Heart right ventricle (tissue), 16 donors: Measurements from ENCODE around the gene GTF2A1. TPM values are rescaled to one million over a fixed set of nuclear protein-coding genes. Genes with fewer than 3 reads are reported as not detected.

Experiments
- ATAC-seq, 8 donors: fragments of 200-7000 bp; cut with Tn5 transposase; one replicate each; pipeline ENCODE4 v1.9.1; 2020; ENCODE audit warnings: mild to moderate bottlenecking in 8 of 8, moderate library complexity in 8 of 8, moderate number of reproducible peaks in 1 of 8
- DNase-seq, 2 donors: peaks; one replicate each; pipeline ENCODE4 v3.0.0-alpha.2; 2020
- H3K27ac ChIP-seq, 10 donors: fragments of 200-600 bp; sonication (generic) in 2 of 10; one replicate each; pipeline versions ENCODE4 v1.5.0 to v1.8.0; 2020 to 2022; ENCODE audit warnings: mild to moderate bottlenecking in 3 of 10
- H3K27me3 ChIP-seq, 7 donors: fragments of 200-600 bp; one replicate each; pipeline ENCODE4 v1.8.0; 2021 to 2022; ENCODE audit warnings: mild to moderate bottlenecking in 2 of 7
- H3K36me3 ChIP-seq, 9 donors: fragments of 200-600 bp; sonication (generic) in 1 of 9; one replicate each; pipeline versions ENCODE4 v1.5.0 to v1.8.0; 2020 to 2022; ENCODE audit warnings: mild to moderate bottlenecking in 2 of 9
- H3K4me1 ChIP-seq, 9 donors: fragments of 200-600 bp; sonication (generic) in 1 of 9; one replicate each; pipeline versions ENCODE4 v1.5.0 to v1.8.0; 2020 to 2022; ENCODE audit warnings: mild to moderate bottlenecking in 4 of 9
- H3K4me3 ChIP-seq, 10 donors: fragments of 200-600 bp; sonication (generic) in 2 of 10; one replicate each; pipeline versions ENCODE4 v1.5.0 to v1.8.0; 2020 to 2022; ENCODE audit warnings: mild to moderate bottlenecking in 7 of 10, moderate library complexity in 2 of 10
- H3K9me3 ChIP-seq, 11 donors: fragments of 200-600 bp in 10 of 11; sonication (generic) in 2 of 11; one replicate each; pipeline versions ENCODE4 v1.5.0 to v1.8.0; 2013 to 2022; ENCODE audit warnings: mild to moderate bottlenecking in 2 of 11, control low read depth in 1 of 11, moderate library complexity in 1 of 11
- CTCF ChIP-seq, 9 donors: fragments of 200-600 bp; sonication (generic) in 2 of 9; IDR thresholded peaks; one replicate each; pipeline versions ENCODE4 v1.5.0 to v1.8.0; 2021 to 2022; ENCODE audit warnings: antibody characterized with exemption in 9 of 9, mild to moderate bottlenecking in 5 of 9, moderate library complexity in 1 of 9
- WGBS, 2 donors: extraction: QIAGEN DNeasy Blood & Tissue Kit; methylation state at CpG; one replicate each; pipeline ENCODE4 v1.1.7; 2013; ENCODE audit warnings: inconsistent platforms in 1 of 2; 5-methylcytosine and 5-hydroxymethylcytosine counted together
- intact Hi-C, 10 donors: fragments of 100-400 bp; cut with DNase I; formaldehyde crosslinking; loops; one replicate each; pipeline versions ENCODE4 v1.11.1 to v1.14.2; 2022
- polyA plus RNA-seq, 2 donors: library from polyadenylated mRNA; stranded (reverse); fragments of 200-250 nt; gene quantifications; one replicate each; pipeline ENCODE4 v1.2.3, GENCODE V29; 2013
- total RNA-seq, 10 donors: library from RNA; stranded (reverse); fragmentation: NEBNext Ultra II Directional in 3 of 10; extraction: Animal tissue kit (Norgen Biotek cat#: 25700) in 3 of 10; gene quantifications; one replicate each; pipeline versions ENCODE4 v1.2.1 to v1.2.4, GENCODE V29; 2021 to 2023
- donor health status: Arrhythmogenic right ventricular cardiomyopathy.
- donor health status: ischemic (EF 13 %, LVEDD 7.1; RV severe dilation, severe dysfunction).
- donor health status: healthy with polysubstance abuse.
- donor health status: DM: no; HTN: yes; CAD: no.
- donor health status: DM: no; HTN: no; CAD: no.
- donor health status: ischemic (EF 25% LVEDD 6.9; RV normal size, moderate dysfunction).
- donor health status: ischemic (EF 25% LVEDD 5.7; RV mildly dilated, moderate dysfunction).
- donor health status: healthy.
- donor health status: DM: yes; HTN: yes; CAD: no.
- donor health status: Ischemic cardiomyopathy.
- donor health status: ischemic (EF 35%, LVEDD 5.7; RV mildly dilated, moderate dysfunction).
- donor health status: nonischemic (EF 11% LVEDD 7.7; RV severe dilation, severe dysfunction).
- donor health status: DM: yes; HTN: yes; CAD: no.
- donor health status: PGD.
- donor health status: ischemic (EF 29% LVEDD 5.4; RV normal size, mild dysfunction).
- donor health status: nonischemic (EF 23%, LVEDD 6.1; RV moderate dilation, normal function).

Gene GTF2A1
- total and polyA plus RNA-seq, 12 donors, result 4.3 to 28.3 (median 22.2) TPM

GRCh38 chr14:81200054-81200453 lies 20.7 kb downstream of the GTF2A1 start:
- Histone ChIP-seq H3K4me1 (peaks cover 0 to 10% (median 4%) of the 10 kb centered on the region in 9 donors), H3K4me3 (no peak overlapping the region), H3K36me3 (peaks cover 0 to 99% (median 37%) of the 10 kb centered on the region in 9 donors), H3K27me3 (no peaks in the 10 kb centered on the region), H3K9me3 (no peaks in the 10 kb centered on the region), H3K27ac (no peak overlapping the region)
- 94 to 96% methylated on average over 6 of the region's 6 CpGs for WGBS, 2 donors
- DNase-seq (no peak), ATAC-seq (no peak)
- intact Hi-C loops, result no loop called here
- no peak for TF ChIP-seq CTCF (IDR thresholded peaks at IDR 0.05)

- Histone ChIP-seq H3K4me3 (no peak overlapping the region), H3K9me3 (no peaks in the 10 kb centered on the region), H3K27ac (no peak overlapping the region), H3K36me3 (peaks cover 0 to 100% (median 37%) of the 10 kb centered on the region in 9 donors), H3K27me3 (no peaks in the 10 kb centered on the region), H3K4me1 (peaks cover 0 to 9% (median 0%) of the 10 kb centered on the region in 9 donors)
- WGBS, 2 donors, result 91 to 92% methylated on average over 3 of the region's 3 CpGs
- intact Hi-C loops, result no loop called here
- ATAC-seq, result no peak
- no peak for DNase-seq
- TF ChIP-seq CTCF (IDR thresholded peaks at IDR 0.05), result no peak
Measured at GRCh38 chr14:81199084-81199483, 21.7 kb downstream of the GTF2A1 start.

GRCh38 chr14:81198651-81199050 lies 22.1 kb downstream of the GTF2A1 start:
- H3K9me3 ChIP-seq, result no peaks in the 10 kb centered on the region
- no peaks in the 10 kb centered on the region for H3K27me3 ChIP-seq
- DNase-seq (no peak), ATAC-seq (no peak)
- H3K4me1 ChIP-seq, result peaks cover 0 to 9% (median 0%) of the 10 kb centered on the region in 9 donors
- intact Hi-C loops, result no loop called here
- peaks cover 0 to 100% (median 35%) of the 10 kb centered on the region in 9 donors for H3K36me3 ChIP-seq
- 97 to 99% methylated on average over 2 of the region's 2 CpGs for WGBS, 2 donors
- no peak for TF ChIP-seq CTCF (IDR thresholded peaks at IDR 0.05)
- no peak overlapping the region for H3K27ac ChIP-seq
- no peak overlapping the region for H3K4me3 ChIP-seq

- WGBS, 2 donors, result 85 to 94% methylated on average over 3 of the region's 3 CpGs
- Histone ChIP-seq H3K36me3 (peaks cover 0 to 99% (median 45%) of the 10 kb centered on the region in 9 donors), H3K27ac (no peak overlapping the region), H3K27me3 (no peaks in the 10 kb centered on the region), H3K4me3 (no peak overlapping the region), H3K4me1 (no peaks in the 10 kb centered on the region), H3K9me3 (no peaks in the 10 kb centered on the region)
- ATAC-seq, result no peak
- no peak for DNase-seq
- intact Hi-C loops, result no loop called here
- TF ChIP-seq CTCF (IDR thresholded peaks at IDR 0.05), result no peak
Measured at GRCh38 chr14:81193924-81194633, 26.7 kb downstream of the GTF2A1 start.
